Measurements from ENCODE around the gene GSTM2.

GSTM2 gene

GRCh38 chr1:109639063-109639840 lies 28.6 kb upstream of the GSTM2 start:
- ChIA-PET POLR2A (interaction anchor here (0.6 to 2.9 kb wide), 4 partner anchors 90 to 346 kb away, joined by 6 to 44 read pairs (median 8); partner anchors contain the start of genes AHCYL1 and GNAI3), CTCF (interaction anchor here (0.6 to 11.3 kb wide), 38 partner anchors 10 to 412 kb away, joined by 3 to 345 read pairs (median 6); partner anchors contain the start of genes AHCYL1, GNAI3, GPR61 and GSTM2)
- Histone ChIP-seq H3K9me3 (ENCODE audit: control insufficient read depth, insufficient read depth, low read depth, low read length) (no peaks in the 10 kb centered on the region), H3K4me3 (ENCODE audit: low read depth, low read length) (no peak overlapping the region), H3K27ac (ENCODE audit: extremely low read depth, low read depth, low read length) (no peak overlapping the region), H3K4me1 (ENCODE audit: control insufficient read depth, insufficient read depth, low read length) (no peaks in the 10 kb centered on the region), H3K36me3 (ENCODE audit: control insufficient read depth in 2 of 2, insufficient read depth in 1 of 2, low read length in 2 of 2) (no peaks in the 10 kb centered on the region)
- TF ChIP-seq ZNF558 (tag by site-specific recombination; IDR thresholded peaks at IDR 0.05) (no peak), ATF2 (tag by site-specific recombination; IDR thresholded peaks at IDR 0.05; ENCODE audit: low read depth) (no peak), ZNF19 (tag by site-specific recombination; IDR thresholded peaks at IDR 0.05; ENCODE audit: low read depth) (no peak), ZNF610 (tag by site-specific recombination; IDR thresholded peaks at IDR 0.05; ENCODE audit: borderline replicate concordance) (no peak), ZFP3 (tag by site-specific recombination; IDR thresholded peaks at IDR 0.05; ENCODE audit: low read depth) (no peak), KLF16 (tag by site-specific recombination; IDR thresholded peaks at IDR 0.05) (no peak)

- Histone ChIP-seq H3K36me3 (ENCODE audit: control insufficient read depth in 2 of 2, insufficient read depth in 1 of 2, low read length in 2 of 2) (no peaks in the 10 kb centered on the region), H3K4me3 (ENCODE audit: low read depth, low read length) (no peak overlapping the region), H3K27ac (ENCODE audit: extremely low read depth, low read depth, low read length) (no peak overlapping the region), H3K4me1 (ENCODE audit: control insufficient read depth, insufficient read depth, low read length) (no peaks in the 10 kb centered on the region), H3K9me3 (ENCODE audit: control insufficient read depth, insufficient read depth, low read depth, low read length) (no peaks in the 10 kb centered on the region)
- TF ChIP-seq ZIC2 (tag by site-specific recombination; IDR thresholded peaks at IDR 0.05) (peak; percentile 16; the same call in 1 of the 2 replicates), SCRT2 (tag by site-specific recombination; IDR thresholded peaks at IDR 0.05) (no peak), ZNF214 (tag by site-specific recombination; IDR thresholded peaks at IDR 0.05; ENCODE audit: borderline replicate concordance) (no peak), RBAK (tag by site-specific recombination; IDR thresholded peaks at IDR 0.05) (no peak), ZNF488 (tag by site-specific recombination; IDR thresholded peaks at IDR 0.05) (no peak), PRDM6 (tag by site-specific recombination; IDR thresholded peaks at IDR 0.05) (no peak), ZNF624 (tag by site-specific recombination; IDR thresholded peaks at IDR 0.05) (no peak)
- POLR2A ChIA-PET: interaction anchor here (0.6 to 2.9 kb wide), 4 partner anchors 91 to 345 kb away, joined by 6 to 44 read pairs (median 8); partner anchors contain the start of genes AHCYL1 and GNAI3
- CTCF ChIA-PET: interaction anchor here (0.5 to 11.3 kb wide), 60 partner anchors 10 to 682 kb away, joined by 3 to 345 read pairs (median 4); partner anchors contain the start of genes AHCYL1, AMPD2, CYB561D1 and GNAI3
Observed at GRCh38 chr1:109639841-109640184, 28.0 kb upstream of the GSTM2 start.

GRCh38 chr1:109640285-109640865 lies 27.5 kb upstream of the GSTM2 start:
- Histone ChIP-seq H3K36me3 (ENCODE audit: control insufficient read depth in 2 of 2, insufficient read depth in 1 of 2, low read length in 2 of 2) (no peaks in the 10 kb centered on the region), H3K4me3 (ENCODE audit: low read depth, low read length) (no peak overlapping the region), H3K4me1 (ENCODE audit: control insufficient read depth, insufficient read depth, low read length) (no peaks in the 10 kb centered on the region), H3K27ac (ENCODE audit: extremely low read depth, low read depth, low read length) (no peak overlapping the region), H3K9me3 (ENCODE audit: control insufficient read depth, insufficient read depth, low read depth, low read length) (no peaks in the 10 kb centered on the region)
- ChIA-PET CTCF (interaction anchor here (0.5 to 11.3 kb wide), 63 partner anchors 11 to 682 kb away, joined by 3 to 345 read pairs (median 4); partner anchors contain the start of genes AHCYL1, AMPD2, CYB561D1 and GNAI3), POLR2A (interaction anchor here (1.5 to 2.9 kb wide), 4 partner anchors 91 to 344 kb away, joined by 4 to 44 read pairs (median 8); partner anchors contain the start of genes AHCYL1 and GNAI3)
- TF ChIP-seq ZNF174 (tag by site-specific recombination; IDR thresholded peaks at IDR 0.05): no peak
- no peak for TF ChIP-seq GFI1B (tag by site-specific recombination; IDR thresholded peaks at IDR 0.05)
- peak; percentile 62 for TF ChIP-seq ZBTB8A (tag by site-specific recombination; IDR thresholded peaks at IDR 0.05)
- no peak for TF ChIP-seq ZNF280C (tag by site-specific recombination; IDR thresholded peaks at IDR 0.05)
- no peak for TF ChIP-seq ZNF138 (tag by site-specific recombination; IDR thresholded peaks at IDR 0.05; ENCODE audit: borderline replicate concordance)
- no peak for TF ChIP-seq HOXC10 (CRISPR knock-in tag; IDR thresholded peaks at IDR 0.05)
- TF ChIP-seq ZNF248 (tag by site-specific recombination; IDR thresholded peaks at IDR 0.05): no peak
- TF ChIP-seq ZNF324 (tag by site-specific recombination; IDR thresholded peaks at IDR 0.05): no peak
- TF ChIP-seq ZNF660 (tag by site-specific recombination; IDR thresholded peaks at IDR 0.05): no peak

Measured in HEK293 (cell line).